A549 (cell line): ENCODE results near the gene THYN1. TPM values are rescaled to one million over a fixed set of nuclear protein-coding genes. Genes with fewer than 3 reads are reported as not detected.

Experiments
- ATAC-seq, 2 experiments: fragments of 200-7000 bp in 1 of 2; fragments of >200 bp in 1 of 2; cut with Nextera tagmentation in 1 of 2; cut with Tn5 transposase in 1 of 2; 3 replicates each; pipeline versions ENCODE4 v1.8.0 to v1.9.1; 2018 to 2020; ENCODE audit warnings: mild to moderate bottlenecking in 1 of 2, moderate library complexity in 1 of 2
- CTCF ChIA-PET: fragments of 300-600 bp; sonication (Branson Sonifier 250); formaldehyde crosslinking; extraction: SDS; loops from one replicate; lab custom pipeline; 2021; ENCODE audit warnings: antibody characterized with exemption, inconsistent platforms; lab: Yijun Ruan, JAX
- POLR2A ChIA-PET: fragments of 350-600 bp; formaldehyde crosslinking; extraction: SDS; loops from one replicate; lab custom pipeline; 2021; ENCODE audit warnings: antibody characterized with exemption, inconsistent platforms; lab: Yijun Ruan, JAX
- DNase-seq, 2 experiments: peaks; one replicate each; pipeline versions ENCODE4 v3.0.0 to v3.0.0-alpha.2; 2011 to 2016; ENCODE audit warnings: low read depth in 1 of 2, low spot score in 1 of 2
- FAIRE-seq: peaks from 2 replicates; lab custom pipeline; 2011; peaks lifted over from hg19 to GRCh38; lab: Jason Lieb, UNC
- H3K27ac ChIP-seq, 2 experiments: fragments of >200 bp; sonication (Bioruptor Twin); formaldehyde crosslinking; 3 replicates each; pipeline ENCODE4 v1.5.1; 2016 to 2017
- H3K4me1 ChIP-seq: fragments of >200 bp; sonication (Bioruptor Twin); formaldehyde crosslinking; 3 replicates; pipeline ENCODE4 v1.6.1; 2016
- H3K4me2 ChIP-seq: fragments of >200 bp; sonication (Bioruptor Twin); formaldehyde crosslinking; 3 replicates; pipeline ENCODE4 v1.6.1; 2016
- H3K4me3 ChIP-seq: fragments of >200 bp; sonication (Bioruptor Twin); formaldehyde crosslinking; 3 replicates; pipeline ENCODE4 v1.5.1; 2016
- H3K9me3 ChIP-seq: fragments of >200 bp; sonication (Bioruptor Twin); formaldehyde crosslinking; 3 replicates; pipeline ENCODE4 v1.6.1; 2016
- ATOH8 ChIP-seq: fragments of 250-450 bp; sonication (Bioruptor Pico); IDR thresholded peaks from 2 replicates; pipeline ENCODE4 v1.5.0; 2020; ENCODE audit warnings: low read depth, mild to moderate bottlenecking, moderate library complexity
- CBX2 ChIP-seq: fragments of 200-600 bp; sonication (generic); IDR thresholded peaks from 2 replicates; pipeline ENCODE4 v1.6.1; 2016; ENCODE audit warnings: low read depth, mild to moderate bottlenecking, borderline replicate concordance
- CEBPB ChIP-seq, 2 experiments: fragments of >200 bp in 1 of 2; sonication (Bioruptor Twin) in 1 of 2; formaldehyde crosslinking in 1 of 2; IDR thresholded peaks; 2 replicates each; pipeline ENCODE4 v1.6.1; 2012 to 2016
- CTCF ChIP-seq: fragments of >200 bp; sonication (Bioruptor Twin); formaldehyde crosslinking; IDR thresholded peaks from 3 replicates; pipeline ENCODE4 v1.5.1; 2016
- E2F6 ChIP-seq: IDR thresholded peaks from 2 replicates; pipeline ENCODE4 v1.6.1; 2012; ENCODE audit warnings: low read depth, borderline replicate concordance
- EHMT2 ChIP-seq: fragments of 200-600 bp; sonication (generic); IDR thresholded peaks from 2 replicates; pipeline ENCODE4 v1.6.1; 2016; ENCODE audit warnings: antibody characterized with exemption, low read depth, mild to moderate bottlenecking, moderate library complexity
- EP300 ChIP-seq, 2 experiments: fragments of >200 bp; sonication (Bioruptor Twin); formaldehyde crosslinking; IDR thresholded peaks; 2 replicates in 1 of 2; 3 replicates in 1 of 2; pipeline ENCODE4 v1.6.1; 2016 to 2017
- FOSB ChIP-seq: fragments of 250-450 bp; sonication (Bioruptor Pico); IDR thresholded peaks from 2 replicates; pipeline ENCODE4 v1.5.0; 2020; ENCODE audit warnings: mild to moderate bottlenecking, moderate library complexity
- GATA3 ChIP-seq: IDR thresholded peaks from 2 replicates; pipeline ENCODE4 v1.6.1; 2012; ENCODE audit warnings: borderline replicate concordance
- HOXB13 ChIP-seq: fragments of 250-450 bp; sonication (Bioruptor Pico); IDR thresholded peaks from 2 replicates; pipeline ENCODE4 v1.5.0; 2020; ENCODE audit warnings: low read depth, mild to moderate bottlenecking, moderate library complexity
- KDM1A ChIP-seq: fragments of 200-600 bp; sonication (generic); IDR thresholded peaks from 2 replicates; pipeline ENCODE4 v1.6.1; 2016; ENCODE audit warnings: low read depth, mild to moderate bottlenecking
- MAX ChIP-seq: IDR thresholded peaks from 2 replicates; pipeline ENCODE4 v1.6.1; 2012
- NPAS2 ChIP-seq: fragments of 250-450 bp; sonication (Bioruptor Pico); IDR thresholded peaks from 2 replicates; pipeline ENCODE4 v1.8.0; 2022; ENCODE audit warnings: mild to moderate bottlenecking, moderate library complexity, borderline replicate concordance
- PHF8 ChIP-seq: fragments of 200-600 bp; sonication (generic); IDR thresholded peaks from 2 replicates; pipeline ENCODE4 v1.6.1; 2016; ENCODE audit warnings: low read depth, mild to moderate bottlenecking, antibody characterized with exemption, moderate library complexity, borderline replicate concordance
- POLR2AphosphoS2 ChIP-seq: conservative IDR thresholded peaks from 2 replicates; pipeline ENCODE4 v1.6.1; 2012; ENCODE audit warnings: low read length, improper control_type of control experiment, inconsistent platforms
- RARB ChIP-seq: fragments of 250-450 bp; sonication (Bioruptor Pico); IDR thresholded peaks from 2 replicates; pipeline ENCODE4 v1.8.0; 2021; ENCODE audit warnings: mild to moderate bottlenecking, moderate library complexity
- RFX5 ChIP-seq: fragments of 450-650 bp; IDR thresholded peaks from 2 replicates; pipeline ENCODE4 v1.7.1; 2014; ENCODE audit warnings: antibody characterized with exemption, mild to moderate bottlenecking, moderate library complexity
- USF2 ChIP-seq: fragments of 450-650 bp; IDR thresholded peaks from 2 replicates; pipeline ENCODE4 v1.6.1; 2014; ENCODE audit warnings: antibody characterized with exemption
- ZFP36 ChIP-seq: fragments of 450-650 bp; IDR thresholded peaks from 2 replicates; pipeline ENCODE4 v1.6.1; 2014; ENCODE audit warnings: borderline replicate concordance; ENCODE audit not compliant: partially characterized antibody
- WGBS: methylation state at CpG from one replicate; pipeline ENCODE4 v1.1.6; 2017; ENCODE audit errors: missing lambda C conversion rate; 5-methylcytosine and 5-hydroxymethylcytosine counted together
- polyA plus RNA-seq, 4 experiments: library from polyadenylated mRNA; depleted of rRNA in 3 of 4; stranded (reverse); fragments of >200 nt; fragmentation: RNase III in 1 of 4; extraction: RNeasy Plus Mini Kit Qiagen cat#74134 plus additional on column Dnase treatment in 1 of 4; gene quantifications; 2 replicates in 3 of 4; 3 replicates in 1 of 4; pipeline ENCODE4 v1.2.3, GENCODE V29; 2011 to 2017
- TF ChIP-seq, protein P1 (sequence below): fragments of >200 bp; sonication (Bioruptor Twin); formaldehyde crosslinking; IDR thresholded peaks from 2 replicates; pipeline ENCODE4 v1.6.1; 2016

THYN1 gene
- polyA plus RNA-seq, 2 of the 4 experiments (the other 2 are of a cell fraction), result 20.8 to 27.9 TPM

GRCh38 chr11:134236834-134237556 lies 16.2 kb downstream of the THYN1 start:
- TF ChIP-seq POLR2AphosphoS2 (no peak), CEBPB (IDR thresholded peaks at IDR 0.05) (peak in 1 of 2 experiments; percentile 15; a peak in 1 of 4 replicates), PHF8 (no peak), NPAS2 (CRISPR knock-in tag) (no peak)
- TF ChIP-seq, all 56 proteins: peak for 1
- ChIA-PET CTCF (no interaction called here), POLR2A (no interaction called here)
- H3K4me2 ChIP-seq, result no peak overlapping the region
- H3K4me1 ChIP-seq, result no peaks in the 10 kb centered on the region
- FAIRE-seq, result no peak
- no peak for ATAC-seq
- no peak overlapping the region for H3K4me3 ChIP-seq
- WGBS, result 91% methylated on average over 7 of the region's 7 CpGs
- no peaks in the 10 kb centered on the region for H3K9me3 ChIP-seq
- DNase-seq, result no peak
- no peak overlapping the region for H3K27ac ChIP-seq

- CTCF ChIA-PET, result no interaction called here
- no peak for ATAC-seq
- Histone ChIP-seq H3K27ac (no peak overlapping the region), H3K4me3 (no peak overlapping the region), H3K9me3 (no peaks in the 10 kb centered on the region), H3K4me2 (no peak overlapping the region), H3K4me1 (no peaks in the 10 kb centered on the region)
- POLR2A ChIA-PET, result no interaction called here
- DNase-seq, result no peak
- WGBS, result 91% methylated on average over 3 of the region's 3 CpGs
- TF ChIP-seq HOXB13 (CRISPR knock-in tag), result no peak
- no peak for TF ChIP-seq EHMT2
- TF ChIP-seq KDM1A, result no peak
- no peak for TF ChIP-seq RFX5
- TF ChIP-seq, protein P1, sequence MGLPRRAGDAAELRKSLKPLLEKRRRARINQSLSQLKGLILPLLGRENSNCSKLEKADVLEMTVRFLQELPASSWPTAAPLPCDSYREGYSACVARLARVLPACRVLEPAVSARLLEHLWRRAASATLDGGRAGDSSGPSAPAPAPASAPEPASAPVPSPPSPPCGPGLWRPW, result no peak
- TF ChIP-seq E2F6, result no peak
- FAIRE-seq, result no peak
These were observed 17.8 kb downstream of the THYN1 start for GRCh38 chr11:134235399-134235798.

DNA sequence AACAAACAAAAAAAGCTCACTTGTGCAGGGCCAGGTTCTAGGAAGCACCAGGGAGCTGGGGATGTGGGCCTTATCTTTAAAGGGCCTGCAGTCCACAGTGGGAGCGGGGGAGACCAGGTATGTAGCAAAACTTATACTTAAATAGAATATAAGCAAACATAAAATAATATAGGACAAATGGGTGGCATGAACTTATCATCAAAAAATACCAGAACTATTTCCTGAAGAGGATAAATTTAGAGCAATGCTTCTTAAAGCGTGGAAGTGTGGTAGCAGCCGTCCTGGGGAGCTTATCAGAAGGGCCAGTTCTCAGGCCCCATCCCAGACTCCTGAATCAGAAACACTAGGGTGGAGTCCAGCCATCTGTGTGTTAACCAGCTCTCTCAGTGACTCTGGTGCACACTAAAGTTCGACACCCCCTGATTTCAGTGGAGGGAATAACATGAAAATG lies 19.4 kb downstream of the THYN1 start:
- Histone ChIP-seq H3K9me3 (no peaks in the 10 kb centered on the region), H3K4me2 (no peak overlapping the region), H3K4me1 (no peaks in the 10 kb centered on the region), H3K4me3 (no peak overlapping the region), H3K27ac (no peak overlapping the region)
- POLR2A ChIA-PET, result interaction anchor here (1.0 kb wide), 1 partner anchor 9 kb away, joined by 5 read pairs; the partner anchor contains the start of gene VPS26B
- no peak for FAIRE-seq
- CTCF ChIA-PET, result interaction anchor here (0.7 to 1.8 kb wide), 2 partner anchors 10 to 20 kb away, joined by 3 to 7 read pairs; partner anchors contain the start of genes ACAD8 and THYN1
- no peak for ATAC-seq
- WGBS, result 79% methylated on average over 4 of the region's 4 CpGs
- DNase-seq, result no peak
- no peak for TF ChIP-seq ZFP36
- no peak for TF ChIP-seq RARB (CRISPR knock-in tag)
- TF ChIP-seq CTCF, result no peak
- TF ChIP-seq EP300 (IDR thresholded peaks at IDR 0.05), result no peak
- TF ChIP-seq USF2, result no peak
- TF ChIP-seq ATOH8 (CRISPR knock-in tag), result no peak
- no peak for TF ChIP-seq GATA3
- no peak for TF ChIP-seq MAX
- no peak for TF ChIP-seq RFX5
- no peak for TF ChIP-seq CBX2
- no peak for TF ChIP-seq FOSB (CRISPR knock-in tag)
